ENCODE measurements around the gene HDGFL2. TPM values are rescaled to one million over a fixed set of nuclear protein-coding genes. Genes with fewer than 3 reads are reported as not detected.

HDGFL2 gene

DNA sequence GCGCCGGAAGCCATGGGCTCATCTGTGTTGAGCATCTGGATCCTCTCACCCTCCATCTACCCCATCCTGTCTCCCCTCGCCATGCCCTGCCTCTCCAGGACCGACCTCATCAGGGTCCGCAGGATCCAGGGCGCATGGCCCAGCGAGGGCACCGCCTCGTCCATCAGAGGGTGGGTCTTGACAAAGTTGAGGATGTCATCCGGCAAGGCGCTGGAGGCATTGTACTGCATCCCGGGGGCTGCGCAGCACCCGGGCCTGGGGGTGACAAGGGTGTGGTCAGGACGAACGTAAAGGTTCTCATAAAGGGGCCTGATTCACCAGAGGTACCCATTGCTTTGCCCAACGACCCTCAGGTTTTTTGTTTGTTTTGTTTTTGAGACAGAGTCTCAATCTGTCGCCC, 77.9 kb downstream of the HDGFL2 start:
- H3K18ac ChIP-seq (ENCODE audit: low read length): no peak overlapping the region
- WGBS (ENCODE audit: extremely low coverage, insufficient coverage, low lambda C conversion rate): no CpG with 5 or more reads among the region's 18 CpGs
- no peak overlapping the region for H3K23ac ChIP-seq (ENCODE audit: low read length)
- no peak overlapping the region for H3K9ac ChIP-seq (ENCODE audit: low read length)
- no peak overlapping the region for H3K4me2 ChIP-seq (ENCODE audit: low read length)
- H3K56ac ChIP-seq (ENCODE audit: low read length): no peak overlapping the region
- H3K4me3 ChIP-seq (ENCODE audit: low read length): no peak overlapping the region
- H2BK120ac ChIP-seq (ENCODE audit: low read depth, low read length): no peak overlapping the region
- no peaks in the 10 kb centered on the region for H3K36me3 ChIP-seq (ENCODE audit: control insufficient read depth, insufficient read depth, low read length)
- no peaks in the 10 kb centered on the region for H3K27me3 ChIP-seq (ENCODE audit: insufficient read depth, low read length, poor library complexity)
- no peaks in the 10 kb centered on the region for H3K79me2 ChIP-seq (ENCODE audit: control insufficient read depth, insufficient read depth, low read length)
- H3K79me1 ChIP-seq (ENCODE audit: low read length): no peaks in the 10 kb centered on the region
- DNase-seq: no peak
- no peak overlapping the region for H4K5ac ChIP-seq (ENCODE audit: low read length)
- no peak overlapping the region for H2BK15ac ChIP-seq (replicated peaks; ENCODE audit: low read depth)
- H2BK5ac ChIP-seq (ENCODE audit: low read length): no peak overlapping the region
- no peak overlapping the region for H2AK5ac ChIP-seq (ENCODE audit: low read length)
- no peak overlapping the region for H4K8ac ChIP-seq (ENCODE audit: low read depth, low read length)
- no peaks in the 10 kb centered on the region for H3K4me1 ChIP-seq (ENCODE audit: control insufficient read depth, low read depth, low read length)
- no peak overlapping the region for H3K4ac ChIP-seq (ENCODE audit: low read depth, low read length)
- no peak overlapping the region for H3K27ac ChIP-seq (ENCODE audit: low read depth, low read length)

DNA sequence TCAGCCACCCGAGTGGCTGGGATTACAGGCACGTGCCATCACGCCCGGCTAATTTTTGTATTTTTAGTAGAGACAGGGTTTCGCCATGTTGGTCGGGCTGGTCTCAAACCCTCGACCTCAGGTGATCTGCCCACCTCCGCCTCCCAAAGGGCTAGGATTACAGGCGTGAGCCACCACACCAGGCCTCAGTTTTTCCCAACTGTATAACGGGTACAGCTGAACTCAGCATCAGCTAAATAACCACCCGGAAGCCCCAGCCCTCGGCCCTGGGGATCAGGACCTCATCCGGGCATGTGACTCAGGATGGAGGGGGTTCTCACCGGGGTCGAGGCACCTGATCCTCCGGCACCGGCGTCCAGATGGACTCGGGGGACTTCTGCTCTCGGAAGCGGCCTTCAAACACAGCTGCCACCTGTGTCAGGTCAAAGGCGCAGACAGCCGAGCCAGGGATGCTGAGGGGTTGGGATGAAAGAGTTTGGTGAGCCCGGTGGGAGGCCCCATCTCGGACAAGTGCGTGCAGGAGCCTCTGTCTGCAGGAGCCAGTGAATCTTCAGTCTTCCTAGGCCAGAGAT, 78.5 kb downstream of the HDGFL2 start:
- Histone ChIP-seq H3K79me1 (ENCODE audit: low read length) (no peaks in the 10 kb centered on the region), H3K27me3 (ENCODE audit: insufficient read depth, low read length, poor library complexity) (no peaks in the 10 kb centered on the region), H4K8ac (ENCODE audit: low read depth, low read length) (no peak overlapping the region), H2BK120ac (ENCODE audit: low read depth, low read length) (no peak overlapping the region), H3K4me3 (ENCODE audit: low read length) (no peak overlapping the region), H3K23ac (ENCODE audit: low read length) (no peak overlapping the region), H3K79me2 (ENCODE audit: control insufficient read depth, insufficient read depth, low read length) (no peaks in the 10 kb centered on the region), H2BK15ac (replicated peaks; ENCODE audit: low read depth) (no peak overlapping the region), H2BK5ac (ENCODE audit: low read length) (no peak overlapping the region), H3K4me1 (ENCODE audit: control insufficient read depth, low read depth, low read length) (no peaks in the 10 kb centered on the region), H3K36me3 (ENCODE audit: control insufficient read depth, insufficient read depth, low read length) (no peaks in the 10 kb centered on the region), H3K27ac (ENCODE audit: low read depth, low read length) (no peak overlapping the region), H3K4me2 (ENCODE audit: low read length) (no peak overlapping the region), H3K56ac (ENCODE audit: low read length) (no peak overlapping the region), H2AK5ac (ENCODE audit: low read length) (no peak overlapping the region), H3K9ac (ENCODE audit: low read length) (no peak overlapping the region), H4K5ac (ENCODE audit: low read length) (no peak overlapping the region), H3K18ac (ENCODE audit: low read length) (no peak overlapping the region), H3K4ac (ENCODE audit: low read depth, low read length) (no peak overlapping the region)
- no CpG with 5 or more reads among the region's 26 CpGs for WGBS (ENCODE audit: extremely low coverage, insufficient coverage, low lambda C conversion rate)
- no peak for DNase-seq

Small RNA genes lying within 50 kb of the gene (small RNA-seq; reads per million reads assigned to genes)
- not detected for gene MIR4746 (ENCODE audit: insufficient read depth)

Data from mesendoderm (in vitro differentiated cells).